22Rv1 (cell line): ENCODE measurements around the gene KCNJ18.
"Not testable (repeated sequence)": the region's sequence is repeated elsewhere in the genome, so short reads cannot be mapped to it uniquely, and the experiment has no call there.

Source experiments
- ZFX ChIP-seq: fragments of 450-650 bp; IDR thresholded peaks from 2 replicates; pipeline ENCODE4 v1.6.1; 2017; ENCODE audit warnings: antibody characterized with exemption, borderline replicate concordance
- TF ChIP-seq, protein P1 (sequence below): fragments of 450-650 bp; IDR thresholded peaks from 2 replicates; pipeline ENCODE4 v1.5.1; 2017; ENCODE audit warnings: mild to moderate bottlenecking

DNA sequence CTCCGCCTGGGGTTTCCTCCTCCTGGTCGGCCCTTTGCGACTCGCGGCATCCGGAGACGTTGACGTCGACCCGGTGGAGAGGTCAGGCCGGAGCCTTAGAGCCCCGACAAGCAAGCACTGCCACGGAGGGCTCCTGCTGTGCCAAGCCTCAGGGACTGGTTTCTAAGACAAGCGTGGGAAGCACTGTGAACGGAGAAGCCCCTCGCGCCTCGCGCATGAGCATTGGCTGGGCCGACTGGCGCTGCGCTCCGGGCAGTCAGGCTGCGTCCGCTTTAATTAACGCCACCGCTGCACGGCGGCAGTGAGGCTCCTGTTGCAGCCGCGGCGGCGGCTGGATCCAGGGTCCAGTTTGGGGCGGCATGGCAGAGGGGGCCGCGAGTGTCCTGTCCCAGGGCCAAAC lies 10.2 kb upstream of the KCNJ18 start:
- TF ChIP-seq, protein P1, sequence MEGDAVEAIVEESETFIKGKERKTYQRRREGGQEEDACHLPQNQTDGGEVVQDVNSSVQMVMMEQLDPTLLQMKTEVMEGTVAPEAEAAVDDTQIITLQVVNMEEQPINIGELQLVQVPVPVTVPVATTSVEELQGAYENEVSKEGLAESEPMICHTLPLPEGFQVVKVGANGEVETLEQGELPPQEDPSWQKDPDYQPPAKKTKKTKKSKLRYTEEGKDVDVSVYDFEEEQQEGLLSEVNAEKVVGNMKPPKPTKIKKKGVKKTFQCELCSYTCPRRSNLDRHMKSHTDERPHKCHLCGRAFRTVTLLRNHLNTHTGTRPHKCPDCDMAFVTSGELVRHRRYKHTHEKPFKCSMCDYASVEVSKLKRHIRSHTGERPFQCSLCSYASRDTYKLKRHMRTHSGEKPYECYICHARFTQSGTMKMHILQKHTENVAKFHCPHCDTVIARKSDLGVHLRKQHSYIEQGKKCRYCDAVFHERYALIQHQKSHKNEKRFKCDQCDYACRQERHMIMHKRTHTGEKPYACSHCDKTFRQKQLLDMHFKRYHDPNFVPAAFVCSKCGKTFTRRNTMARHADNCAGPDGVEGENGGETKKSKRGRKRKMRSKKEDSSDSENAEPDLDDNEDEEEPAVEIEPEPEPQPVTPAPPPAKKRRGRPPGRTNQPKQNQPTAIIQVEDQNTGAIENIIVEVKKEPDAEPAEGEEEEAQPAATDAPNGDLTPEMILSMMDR, result not testable (repeated sequence)
- TF ChIP-seq ZFX, result not testable (repeated sequence)
